Measurements from ENCODE around the gene EFNB3.

EFNB3 gene

GRCh38 chr17:7697828-7698588, 7.0 kb upstream of the EFNB3 start:
- no peak for DNase-seq (ENCODE audit: low read depth in 2 of 3, low spot score in 1 of 3)

- DNase-seq (ENCODE audit: low read depth in 2 of 3, low spot score in 1 of 3) = no peak
Measured at GRCh38 chr17:7700510-7700909, 4.5 kb upstream of the EFNB3 start.

- DNase-seq (ENCODE audit: low read depth in 2 of 3, low spot score in 1 of 3) = no peak
Measured at GRCh38 chr17:7701681-7702080, 3.3 kb upstream of the EFNB3 start.

GRCh38 chr17:7702776-7703175, 2.2 kb upstream of the EFNB3 start:
- no peak for DNase-seq (ENCODE audit: low read depth in 2 of 3, low spot score in 1 of 3)

- no peak for DNase-seq (ENCODE audit: low read depth in 2 of 3, low spot score in 1 of 3)
Measured at GRCh38 chr17:7703584-7704479, 1.2 kb upstream of the EFNB3 start.

GRCh38 chr17:7705269-7706255, 560 bp downstream of the EFNB3 start:
- DNase-seq (ENCODE audit: low read depth in 2 of 3, low spot score in 1 of 3) = no peak

- DNase-seq (ENCODE audit: low read depth in 2 of 3, low spot score in 1 of 3) = no peak
Measured at GRCh38 chr17:7706631-7707354, 1.8 kb downstream of the EFNB3 start.

- DNase-seq (ENCODE audit: low read depth in 2 of 3, low spot score in 1 of 3) = no peak
Measured at GRCh38 chr17:7707446-7707845, 2.4 kb downstream of the EFNB3 start.

GRCh38 chr17:7707858-7708750, 3.1 kb downstream of the EFNB3 start:
- no peak for DNase-seq (ENCODE audit: low read depth in 2 of 3, low spot score in 1 of 3)

DNA sequence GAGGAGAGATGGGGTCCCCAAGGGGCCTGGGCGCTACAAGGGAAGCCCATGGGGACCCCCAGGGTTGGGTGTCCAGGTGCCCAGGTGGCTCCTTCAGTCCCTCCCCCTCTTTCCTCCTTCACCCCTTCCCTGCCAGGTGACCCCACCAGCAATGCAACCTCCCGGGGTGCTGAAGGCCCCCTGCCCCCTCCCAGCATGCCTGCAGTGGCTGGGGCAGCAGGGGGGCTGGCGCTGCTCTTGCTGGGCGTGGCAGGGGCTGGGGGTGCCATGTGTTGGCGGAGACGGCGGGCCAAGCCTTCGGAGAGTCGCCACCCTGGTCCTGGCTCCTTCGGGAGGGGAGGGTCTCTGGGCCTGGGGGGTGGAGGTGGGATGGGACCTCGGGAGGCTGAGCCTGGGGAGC, 4.0 kb downstream of the EFNB3 start:
- DNase-seq (ENCODE audit: low read depth in 2 of 3, low spot score in 1 of 3) = no peak

- no peak for DNase-seq (ENCODE audit: low read depth in 2 of 3, low spot score in 1 of 3)
Measured at GRCh38 chr17:7710301-7710700, 5.3 kb downstream of the EFNB3 start.

GRCh38 chr17:7711051-7711755, 6.2 kb downstream of the EFNB3 start:
- no peak for DNase-seq (ENCODE audit: low read depth in 2 of 3, low spot score in 1 of 3)

- DNase-seq (ENCODE audit: low read depth in 2 of 3, low spot score in 1 of 3) = no peak
Measured at GRCh38 chr17:7712111-7712771, 7.2 kb downstream of the EFNB3 start.

- no peak for DNase-seq (ENCODE audit: low read depth in 2 of 3, low spot score in 1 of 3)
Measured at GRCh38 chr17:7713782-7714181, 8.8 kb downstream of the EFNB3 start.

GRCh38 chr17:7714721-7715594, 10.0 kb downstream of the EFNB3 start:
- DNase-seq (ENCODE audit: low read depth in 2 of 3, low spot score in 1 of 3) = no peak

DNA sequence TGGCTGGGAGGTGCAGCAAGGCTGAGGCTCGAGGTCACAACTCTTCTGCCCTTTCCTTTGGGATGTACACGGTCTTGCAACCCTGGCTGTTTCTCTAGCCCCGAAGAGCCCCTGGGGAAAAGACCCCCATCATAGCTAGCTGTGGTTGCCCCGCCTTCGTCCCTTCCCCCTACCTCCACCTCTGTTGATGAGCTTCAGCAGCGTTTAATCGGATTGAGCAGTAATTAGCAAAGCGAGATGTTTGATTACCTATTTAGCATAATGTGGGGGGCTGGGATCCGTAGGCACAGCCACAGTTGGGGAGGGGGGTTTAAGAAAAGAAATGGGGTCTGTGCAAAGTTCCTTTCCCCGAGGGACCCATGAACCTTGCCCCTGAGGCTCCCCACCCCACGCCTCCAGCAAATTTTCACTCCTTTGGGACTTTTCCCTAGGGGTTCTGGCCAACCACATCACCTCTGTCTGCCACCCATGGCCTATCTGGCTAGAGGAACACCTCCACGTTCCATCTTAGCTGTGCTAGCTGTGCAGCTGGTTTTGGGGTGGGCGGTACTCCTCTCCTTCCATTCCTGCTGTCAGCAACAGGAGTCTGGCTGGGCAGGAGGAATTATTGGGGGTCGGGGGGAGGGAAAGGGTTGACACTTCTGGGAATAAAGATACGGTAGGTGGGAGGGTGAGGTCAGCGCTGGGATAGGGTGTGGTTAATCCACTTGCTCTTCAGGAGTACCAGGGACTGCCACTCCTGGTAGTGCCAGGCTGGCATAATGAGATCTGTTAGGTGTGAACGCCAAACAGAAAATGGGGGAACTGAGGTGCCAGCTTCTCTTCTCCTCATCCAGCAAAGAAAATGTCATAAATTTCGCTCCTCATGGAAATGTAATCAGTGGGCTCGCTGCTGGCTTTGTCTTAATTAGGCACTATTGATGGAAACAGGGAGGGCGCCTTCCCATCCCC, 11.2 kb downstream of the EFNB3 start:
- DNase-seq (ENCODE audit: low read depth in 2 of 3, low spot score in 1 of 3) = no peak

Measured in stimulated activated CD4-positive, alpha-beta T cell treated with anti-CD3 and anti-CD28 coated beads, Interleukin-12 subunit alpha, Interleukin-12 subunit beta, amount 100 ng/mL, for 48 hours (primary cell).